Measurements from ENCODE around the gene PKP1.

PKP1 gene

GRCh38 chr1:201376107-201376463, 92.8 kb downstream of the PKP1 start:
- no peak for DNase-seq

- DNase-seq = peak; percentile 44
Observed at GRCh38 chr1:201376464-201377374, 93.4 kb downstream of the PKP1 start.

- no peak for DNase-seq
Observed at GRCh38 chr1:201377611-201378092, 94.3 kb downstream of the PKP1 start, which contains the start of gene TNNT2. TSS of gene TNNT2 (minus strand) at chr1:201377680. CDS start at chr1:201373254, 4,426 bp downstream.

GRCh38 chr1:201378804-201379203, 95.5 kb downstream of the PKP1 start:
- DNase-seq = no peak

- no peak for DNase-seq
Observed at GRCh38 chr1:201379733-201380242, 96.5 kb downstream of the PKP1 start.

GRCh38 chr1:201381130-201381529, 97.8 kb downstream of the PKP1 start:
- no peak for DNase-seq
